Measurements from ENCODE around the gene LRRC61.

LRRC61 gene

DNA sequence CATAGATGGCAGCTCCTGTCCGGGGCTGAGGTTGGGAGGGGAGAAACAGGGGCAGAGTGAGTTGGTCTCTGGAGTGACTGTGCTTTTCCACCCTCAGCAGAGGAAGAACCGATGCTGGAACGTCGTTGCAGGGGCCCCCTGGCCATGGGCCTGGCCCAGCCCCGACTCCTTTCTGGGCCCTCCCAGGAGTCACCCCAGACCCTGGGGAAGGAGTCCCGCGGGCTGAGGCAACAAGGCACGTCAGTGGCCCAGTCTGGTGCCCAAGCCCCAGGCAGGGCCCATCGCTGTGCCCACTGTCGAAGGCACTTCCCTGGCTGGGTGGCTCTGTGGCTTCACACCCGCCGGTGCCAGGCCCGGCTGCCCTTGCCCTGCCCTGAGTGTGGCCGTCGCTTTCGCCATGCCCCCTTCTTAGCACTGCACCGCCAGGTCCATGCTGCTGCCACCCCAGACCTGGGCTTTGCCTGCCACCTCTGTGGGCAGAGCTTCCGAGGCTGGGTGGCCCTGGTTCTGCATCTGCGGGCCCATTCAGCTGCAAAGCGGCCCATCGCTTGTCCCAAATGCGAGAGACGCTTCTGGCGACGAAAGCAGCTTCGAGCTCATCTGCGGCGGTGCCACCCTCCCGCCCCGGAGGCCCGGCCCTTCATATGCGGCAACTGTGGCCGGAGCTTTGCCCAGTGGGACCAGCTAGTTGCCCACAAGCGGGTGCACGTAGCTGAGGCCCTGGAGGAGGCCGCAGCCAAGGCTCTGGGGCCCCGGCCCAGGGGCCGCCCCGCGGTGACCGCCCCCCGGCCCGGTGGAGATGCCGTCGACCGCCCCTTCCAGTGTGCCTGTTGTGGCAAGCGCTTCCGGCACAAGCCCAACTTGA, 48.2 kb downstream of the LRRC61 start:
- DNase-seq = no peak

GRCh38 chr7:150371996-150372270, 48.8 kb downstream of the LRRC61 start:
- DNase-seq = no peak

- no peak for DNase-seq
These were observed 49.3 kb downstream of the LRRC61 start for GRCh38 chr7:150372271-150373048.

GRCh38 chr7:150373049-150373801, 50.1 kb downstream of the LRRC61 start:
- DNase-seq = no peak

GRCh38 chr7:150374026-150374425, 50.9 kb downstream of the LRRC61 start:
- DNase-seq = no peak

- no peak for DNase-seq
These were observed 51.3 kb downstream of the LRRC61 start for GRCh38 chr7:150374472-150374871.

DNA sequence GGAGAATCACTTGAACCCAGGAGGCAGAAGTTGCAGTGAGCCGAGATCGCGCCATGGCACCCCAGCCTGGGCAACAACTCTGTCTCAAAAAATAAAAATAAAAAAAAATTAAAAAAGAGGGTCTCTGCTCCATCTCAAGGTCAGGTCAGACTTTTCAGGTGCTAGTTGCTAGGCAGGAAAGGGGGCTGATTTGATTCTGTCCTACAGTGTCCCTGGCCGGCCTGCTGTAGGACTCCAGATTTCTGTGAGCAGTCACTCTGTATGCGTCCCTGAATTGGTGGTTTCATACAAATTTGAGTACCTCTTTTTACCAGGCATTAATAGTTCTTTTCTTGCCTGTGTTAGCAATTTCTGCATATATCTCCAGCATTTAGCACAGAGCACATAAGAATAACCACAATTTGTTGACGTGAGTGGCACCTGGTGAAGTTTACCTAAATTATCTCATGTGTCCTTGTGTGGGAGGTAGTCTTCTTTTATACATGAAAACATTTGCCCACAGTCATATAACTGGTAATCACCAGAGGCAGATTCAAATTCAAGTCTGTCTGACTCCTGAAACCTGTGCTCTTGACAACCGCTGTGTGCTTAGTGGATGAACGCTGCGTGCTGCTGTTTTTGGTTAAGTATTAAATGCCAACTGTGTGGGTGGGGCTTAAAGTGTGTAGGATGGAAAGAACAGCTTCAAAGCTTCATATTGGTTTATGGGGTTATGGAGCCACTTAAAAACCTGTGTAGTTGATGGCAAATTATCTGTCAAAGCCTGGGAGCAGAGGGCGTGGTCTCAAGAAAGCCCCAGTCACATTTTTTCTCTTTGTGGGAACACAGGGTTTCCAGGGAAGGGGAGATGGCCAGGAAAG, 52.7 kb downstream of the LRRC61 start:
- DNase-seq = no peak

- DNase-seq = no peak
These were observed 53.4 kb downstream of the LRRC61 start for GRCh38 chr7:150376560-150376959.

- DNase-seq = no peak
These were observed 54.0 kb downstream of the LRRC61 start for GRCh38 chr7:150377196-150377595.

- DNase-seq = no peak
These were observed 54.5 kb downstream of the LRRC61 start for GRCh38 chr7:150377635-150378034.

DNA sequence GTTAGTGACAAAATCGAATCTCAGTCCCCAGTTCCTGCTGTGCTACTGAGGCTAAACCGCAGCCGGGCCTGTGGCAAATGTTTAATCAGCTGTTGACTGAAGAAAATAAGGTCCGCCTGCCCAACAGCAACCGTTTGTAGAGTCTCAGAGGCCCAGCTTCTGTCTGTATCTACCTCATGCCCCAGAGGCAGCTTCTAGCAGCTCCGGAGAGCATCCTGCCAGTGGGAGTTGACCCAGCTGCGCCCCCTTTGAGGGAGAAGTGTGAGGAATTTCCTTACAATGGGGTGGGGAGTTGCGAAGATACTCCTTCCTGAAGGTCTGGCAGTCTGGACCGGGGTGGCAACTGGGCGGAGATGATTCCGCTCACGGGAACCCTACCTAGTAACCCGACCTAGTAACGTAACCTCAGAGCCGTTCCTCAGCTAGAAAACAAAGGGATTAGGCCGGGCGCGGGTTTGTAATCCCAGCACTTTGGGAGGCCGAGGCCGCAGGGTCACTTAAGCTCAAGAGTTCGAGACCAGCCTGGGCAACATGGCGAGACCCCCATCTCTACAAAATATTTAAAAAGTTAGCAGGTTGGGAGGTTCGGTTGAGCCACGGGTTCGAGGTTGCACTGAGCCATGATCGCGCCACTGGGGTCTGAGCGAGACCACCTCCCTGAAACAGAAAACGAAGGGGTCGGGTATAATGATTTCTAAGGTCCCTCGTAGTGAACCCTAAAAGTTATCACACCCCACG, 55.1 kb downstream of the LRRC61 start:
- DNase-seq = peak; percentile 77

DNA sequence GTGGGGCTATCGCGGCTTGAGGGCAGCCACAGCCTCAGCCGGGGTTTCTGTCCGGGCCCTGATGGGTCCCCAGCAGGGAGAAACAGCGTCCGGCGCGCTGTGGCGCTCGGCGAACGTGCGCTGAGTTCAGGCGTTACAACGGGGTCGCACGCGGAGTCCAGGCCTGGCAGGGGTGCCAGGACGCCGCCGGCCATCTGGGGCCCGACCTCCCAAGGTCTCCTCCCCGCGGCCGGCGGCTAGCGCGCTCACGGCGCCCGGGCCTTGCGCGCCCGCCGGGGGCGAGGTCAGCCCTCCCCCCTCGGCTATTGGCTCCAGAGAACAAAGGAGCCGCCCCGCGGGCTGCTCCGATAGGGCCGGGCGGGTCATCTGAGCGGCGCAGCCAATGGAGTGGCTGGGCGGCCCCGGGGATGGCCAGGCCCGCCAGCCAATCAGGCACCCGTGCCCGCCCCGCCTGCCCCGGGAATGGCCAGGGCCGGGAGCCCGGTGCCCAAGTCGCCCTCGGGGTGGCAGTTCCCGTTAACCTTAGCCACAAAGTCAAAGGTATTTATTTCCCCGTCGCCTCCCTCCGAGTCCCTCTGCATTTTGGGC, 55.8 kb downstream of the LRRC61 start, which contains the start of gene ZNF775:
ZNF775 (plus strand) TSS at position 478 of the 588 bp plus-strand sequence. CDS start 9,141 bp downstream, outside the sequence.
- peak; percentile 96 for DNase-seq

DNA sequence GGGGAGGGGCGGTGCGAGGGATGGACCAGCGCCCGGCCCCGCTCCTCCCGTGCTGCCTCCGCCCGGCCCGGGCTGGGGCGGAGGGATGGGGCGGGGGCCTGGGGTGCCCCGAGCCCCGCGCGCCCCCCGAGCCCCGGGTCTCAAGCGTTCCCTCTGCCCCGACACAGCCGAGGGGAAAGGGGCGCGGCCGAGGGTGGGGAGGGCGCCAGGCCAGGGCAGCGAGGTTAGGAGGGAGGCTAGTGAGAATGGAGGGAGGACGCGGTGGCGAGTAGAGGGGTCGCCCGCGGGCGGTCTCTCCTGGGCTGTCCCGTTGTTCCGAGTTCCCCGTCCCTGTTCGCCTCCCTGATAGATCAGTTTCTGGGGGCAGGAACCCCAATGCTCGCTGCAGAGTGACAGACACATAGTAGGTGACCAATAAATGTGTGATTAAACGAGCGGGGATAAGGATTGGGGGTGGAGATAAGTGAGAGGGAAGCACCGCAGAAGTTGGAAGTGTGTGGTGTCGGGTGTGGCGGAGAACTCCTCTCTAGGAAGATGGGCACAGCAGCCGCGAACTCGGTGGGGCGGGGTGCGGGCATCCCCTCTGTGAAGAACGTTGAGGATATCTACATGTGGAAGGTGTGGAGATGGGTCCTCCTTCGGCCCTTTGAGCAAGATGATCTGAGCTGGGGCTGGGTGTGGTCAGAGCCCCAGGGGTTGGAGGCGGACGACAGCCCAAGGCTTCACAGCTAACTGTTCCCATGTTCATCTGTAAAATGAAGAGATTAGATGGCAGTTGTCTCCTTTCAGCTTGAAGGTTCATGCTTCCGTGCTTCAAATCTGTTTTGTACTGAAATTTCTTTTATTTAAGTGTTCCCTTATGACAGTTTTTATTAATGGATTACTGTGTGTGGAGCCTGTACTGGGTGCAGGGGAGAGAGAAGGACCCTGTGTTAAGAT, 56.6 kb downstream of the LRRC61 start:
- peak; percentile 20 for DNase-seq

DNA sequence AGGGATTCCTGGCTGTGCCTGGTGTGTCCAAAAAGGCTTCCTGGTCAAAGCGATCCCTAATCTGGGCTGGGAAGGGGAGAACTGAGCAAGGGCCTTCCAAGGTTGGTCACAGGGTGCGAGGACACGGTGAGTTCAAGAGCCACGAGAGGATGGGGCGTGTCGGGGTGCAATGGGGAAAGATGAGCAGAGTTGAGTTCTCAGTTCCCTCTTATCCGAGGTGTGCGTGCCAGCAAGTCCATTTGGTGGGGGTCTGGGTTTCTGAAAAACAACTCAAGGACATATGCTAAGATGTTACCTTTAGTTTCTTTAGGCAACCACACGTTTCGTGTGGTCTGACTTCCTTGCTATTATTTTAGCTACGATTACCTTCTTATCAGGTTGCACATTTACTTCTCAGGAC, 57.3 kb downstream of the LRRC61 start:
- DNase-seq = no peak

GRCh38 chr7:150381096-150381495, 57.9 kb downstream of the LRRC61 start:
- DNase-seq = no peak

DNA sequence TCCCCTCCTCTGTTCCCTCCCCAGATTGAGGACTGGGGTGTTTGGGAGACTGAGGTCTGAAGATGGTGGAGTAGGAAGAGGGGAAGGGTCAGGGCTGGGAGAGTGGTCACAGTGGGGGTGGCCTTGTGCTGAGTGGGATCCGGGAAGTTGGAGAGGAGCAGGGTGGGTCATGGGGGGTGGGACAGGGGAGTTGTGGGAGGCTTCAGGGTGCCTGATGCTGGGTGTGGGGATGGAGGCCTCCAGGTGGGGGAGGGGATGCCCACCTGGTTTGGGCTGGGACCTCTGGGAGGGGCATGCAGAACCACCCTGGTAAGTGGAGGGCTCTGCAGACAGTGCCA, 58.6 kb downstream of the LRRC61 start:
- DNase-seq = no peak

DNA sequence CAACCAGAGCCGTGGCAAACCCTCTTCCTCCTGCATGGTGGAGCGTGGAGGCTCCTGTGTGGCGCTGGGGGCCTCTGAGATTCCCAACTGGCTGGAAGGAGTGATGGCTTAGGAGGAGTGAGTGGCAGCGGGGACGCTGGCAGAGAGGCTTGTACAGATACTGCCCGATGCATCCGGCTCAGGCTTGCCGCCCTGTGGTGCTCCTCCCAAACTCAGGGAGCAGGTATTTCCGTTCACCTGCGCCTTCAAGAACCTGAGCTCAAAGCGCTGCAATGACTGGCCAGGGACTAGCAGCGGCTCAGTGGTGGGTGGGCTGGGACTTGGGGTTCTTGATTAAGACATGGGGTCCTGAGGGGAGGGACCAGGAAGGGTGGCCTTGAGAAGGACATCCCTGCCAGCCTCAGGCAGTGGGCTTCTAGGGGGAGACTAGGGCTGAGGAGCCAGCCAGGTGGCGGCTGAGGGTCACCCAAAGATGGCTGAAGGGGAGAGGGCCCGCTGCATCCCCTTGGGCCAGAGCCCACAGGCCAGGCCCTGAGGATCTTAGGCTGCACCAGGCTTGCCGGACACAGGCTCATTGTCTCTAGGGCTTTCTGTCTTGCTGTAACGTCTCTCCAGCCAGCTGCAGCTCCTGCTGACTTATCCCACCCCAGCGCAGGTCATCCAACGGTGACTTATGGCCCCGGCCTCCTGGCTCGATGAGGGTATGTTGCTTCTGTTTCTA, 59.1 kb downstream of the LRRC61 start:
- DNase-seq = no peak

- no peak for DNase-seq
These were observed 59.7 kb downstream of the LRRC61 start for GRCh38 chr7:150382844-150383225.

GRCh38 chr7:150383710-150384397, 60.7 kb downstream of the LRRC61 start:
- no peak for DNase-seq

Measured in fibroblast of skin of back (primary cell).